Measurements from ENCODE around the gene PCDH12.

The PCDH12 gene

GRCh38 chr5:141960449-141961323 is 2.7 kb upstream of the PCDH12 start:
- Histone ChIP-seq H3K9me3 (replicated peaks; ENCODE audit: insufficient read depth, low read length) (no peaks in the 10 kb centered on the region), H3K4me3 (ENCODE audit: low read length) (no peak overlapping the region), H3F3A (ENCODE audit: insufficient read depth, low read length) (no peaks in the 10 kb centered on the region), H3K36me3 (replicated peaks; ENCODE audit: insufficient read depth, low read length) (no peaks in the 10 kb centered on the region), H3K4me2 (ENCODE audit: low read depth, low read length) (peak overlapping the region; percentile 56), H3K9ac (ENCODE audit: low read length) (peak overlapping the region; percentile 23; the same call in 1 of the 2 replicates), H3K4me1 (ENCODE audit: low read length) (peaks cover 35% of the 10 kb centered on the region), H3K79me2 (ENCODE audit: low read length) (no peaks in the 10 kb centered on the region), H2AFZ (ENCODE audit: low read length) (peak overlapping the region; percentile 53), H4K20me1 (ENCODE audit: insufficient read depth, low read length) (no peaks in the 10 kb centered on the region), H3K27ac (ENCODE audit: low read length) (no peak overlapping the region), H3K9me2 (replicated peaks; ENCODE audit: insufficient read depth, low read length) (no peaks in the 10 kb centered on the region), H3K27me3 (replicated peaks; ENCODE audit: insufficient read depth, low read length) (no peaks in the 10 kb centered on the region)
- TF ChIP-seq, protein P1, sequence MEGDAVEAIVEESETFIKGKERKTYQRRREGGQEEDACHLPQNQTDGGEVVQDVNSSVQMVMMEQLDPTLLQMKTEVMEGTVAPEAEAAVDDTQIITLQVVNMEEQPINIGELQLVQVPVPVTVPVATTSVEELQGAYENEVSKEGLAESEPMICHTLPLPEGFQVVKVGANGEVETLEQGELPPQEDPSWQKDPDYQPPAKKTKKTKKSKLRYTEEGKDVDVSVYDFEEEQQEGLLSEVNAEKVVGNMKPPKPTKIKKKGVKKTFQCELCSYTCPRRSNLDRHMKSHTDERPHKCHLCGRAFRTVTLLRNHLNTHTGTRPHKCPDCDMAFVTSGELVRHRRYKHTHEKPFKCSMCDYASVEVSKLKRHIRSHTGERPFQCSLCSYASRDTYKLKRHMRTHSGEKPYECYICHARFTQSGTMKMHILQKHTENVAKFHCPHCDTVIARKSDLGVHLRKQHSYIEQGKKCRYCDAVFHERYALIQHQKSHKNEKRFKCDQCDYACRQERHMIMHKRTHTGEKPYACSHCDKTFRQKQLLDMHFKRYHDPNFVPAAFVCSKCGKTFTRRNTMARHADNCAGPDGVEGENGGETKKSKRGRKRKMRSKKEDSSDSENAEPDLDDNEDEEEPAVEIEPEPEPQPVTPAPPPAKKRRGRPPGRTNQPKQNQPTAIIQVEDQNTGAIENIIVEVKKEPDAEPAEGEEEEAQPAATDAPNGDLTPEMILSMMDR (IDR thresholded peaks at IDR 0.05; ENCODE audit: low read length) = peak; percentile 89
- TF ChIP-seq EZH2phosphoT487 (IDR thresholded peaks at IDR 0.05; ENCODE audit: low read length) = no peak
- DNase-seq = peak; percentile 89

DNA sequence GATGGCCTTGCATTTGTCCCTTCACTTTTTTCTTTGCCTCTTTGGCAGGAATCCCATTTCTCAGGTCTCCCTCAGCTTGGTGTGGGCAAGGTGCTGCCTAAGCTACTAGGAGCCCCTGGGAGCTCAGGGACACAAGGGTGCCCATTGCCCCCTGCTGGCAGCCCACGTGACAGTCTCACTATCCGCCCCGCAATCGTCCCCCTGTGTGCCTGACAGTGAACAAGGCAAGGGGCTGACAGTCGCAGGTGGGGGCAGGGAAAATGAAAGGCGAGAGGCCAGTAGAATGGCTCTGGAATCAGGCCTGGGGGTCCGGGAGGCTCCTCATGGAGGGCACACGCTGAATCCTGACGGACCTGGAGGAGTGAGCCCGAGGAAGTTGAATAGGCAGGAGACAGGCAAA is 2.0 kb upstream of the PCDH12 start:
- Histone ChIP-seq H3K27ac (ENCODE audit: low read length) (no peak overlapping the region), H3K4me1 (ENCODE audit: low read length) (peaks cover 35% of the 10 kb centered on the region), H4K20me1 (ENCODE audit: insufficient read depth, low read length) (no peaks in the 10 kb centered on the region), H2AFZ (ENCODE audit: low read length) (no peak overlapping the region), H3K27me3 (replicated peaks; ENCODE audit: insufficient read depth, low read length) (no peaks in the 10 kb centered on the region), H3K9me2 (replicated peaks; ENCODE audit: insufficient read depth, low read length) (no peaks in the 10 kb centered on the region), H3K36me3 (replicated peaks; ENCODE audit: insufficient read depth, low read length) (no peaks in the 10 kb centered on the region), H3K79me2 (ENCODE audit: low read length) (no peaks in the 10 kb centered on the region), H3K9me3 (replicated peaks; ENCODE audit: insufficient read depth, low read length) (no peaks in the 10 kb centered on the region), H3K4me3 (ENCODE audit: low read length) (no peak overlapping the region), H3K4me2 (ENCODE audit: low read depth, low read length) (no peak overlapping the region), H3F3A (ENCODE audit: insufficient read depth, low read length) (no peaks in the 10 kb centered on the region), H3K9ac (ENCODE audit: low read length) (no peak overlapping the region)
- TF ChIP-seq EZH2phosphoT487 (IDR thresholded peaks at IDR 0.05; ENCODE audit: low read length) (no peak), EZH2 (optimal IDR thresholded peaks at IDR 0.05; ENCODE audit: low read depth, low read length) (no peak)
- TF ChIP-seq, protein P1 (IDR thresholded peaks at IDR 0.05; ENCODE audit: low read length) = peak; percentile 61
- DNase-seq = peak; percentile 34

GRCh38 chr5:141958546-141959172 is 657 bp upstream of the PCDH12 start:
- Histone ChIP-seq H3K4me3 (ENCODE audit: low read length) (no peak overlapping the region), H3K79me2 (ENCODE audit: low read length) (no peaks in the 10 kb centered on the region), H3K4me1 (ENCODE audit: low read length) (peaks cover 35% of the 10 kb centered on the region), H4K20me1 (ENCODE audit: insufficient read depth, low read length) (no peaks in the 10 kb centered on the region), H3K27ac (ENCODE audit: low read length) (no peak overlapping the region), H3K9me3 (replicated peaks; ENCODE audit: insufficient read depth, low read length) (no peaks in the 10 kb centered on the region), H2AFZ (ENCODE audit: low read length) (no peak overlapping the region), H3K9ac (ENCODE audit: low read length) (no peak overlapping the region), H3F3A (ENCODE audit: insufficient read depth, low read length) (no peaks in the 10 kb centered on the region), H3K36me3 (replicated peaks; ENCODE audit: insufficient read depth, low read length) (no peaks in the 10 kb centered on the region), H3K27me3 (replicated peaks; ENCODE audit: insufficient read depth, low read length) (no peaks in the 10 kb centered on the region), H3K4me2 (ENCODE audit: low read depth, low read length) (peak overlapping the region; percentile 51; the same call in 1 of the 2 replicates), H3K9me2 (replicated peaks; ENCODE audit: insufficient read depth, low read length) (no peaks in the 10 kb centered on the region)
- DNase-seq = no peak
- TF ChIP-seq EZH2 (optimal IDR thresholded peaks at IDR 0.05; ENCODE audit: low read depth, low read length) = no peak
- TF ChIP-seq, protein P1 (IDR thresholded peaks at IDR 0.05; ENCODE audit: low read length) = no peak
- no peak for TF ChIP-seq EZH2phosphoT487 (IDR thresholded peaks at IDR 0.05; ENCODE audit: low read length)

Data from MM.1S (cell line).